Right lobe of liver (tissue), 4 donors: ENCODE measurements around the gene TLE2.

ENCODE experiments used
- POLR2A ChIP-seq: fragments of 450-650 bp; IDR thresholded peaks from one replicate; pipeline ENCODE4 v1.6.1; 2017; ENCODE audit warnings: antibody characterized with exemption, mild to moderate bottlenecking
- TF ChIP-seq, protein P1 (sequence below), 4 donors: fragments of 200-600 bp in 3 of 4; fragments of 450-650 bp in 1 of 4; IDR thresholded peaks; one replicate each; pipeline versions ENCODE4 v1.5.1 to v1.8.0; 2016 to 2022; ENCODE audit warnings: antibody characterized with exemption in 4 of 4, mild to moderate bottlenecking in 2 of 4
- donor health status: DM: no; HTN: no; CAD: no.
- donor health status: DM: no; HTN: no; CAD: no.
- donor health status: DM: no; HTN: yes; CAD: no.

DNA sequence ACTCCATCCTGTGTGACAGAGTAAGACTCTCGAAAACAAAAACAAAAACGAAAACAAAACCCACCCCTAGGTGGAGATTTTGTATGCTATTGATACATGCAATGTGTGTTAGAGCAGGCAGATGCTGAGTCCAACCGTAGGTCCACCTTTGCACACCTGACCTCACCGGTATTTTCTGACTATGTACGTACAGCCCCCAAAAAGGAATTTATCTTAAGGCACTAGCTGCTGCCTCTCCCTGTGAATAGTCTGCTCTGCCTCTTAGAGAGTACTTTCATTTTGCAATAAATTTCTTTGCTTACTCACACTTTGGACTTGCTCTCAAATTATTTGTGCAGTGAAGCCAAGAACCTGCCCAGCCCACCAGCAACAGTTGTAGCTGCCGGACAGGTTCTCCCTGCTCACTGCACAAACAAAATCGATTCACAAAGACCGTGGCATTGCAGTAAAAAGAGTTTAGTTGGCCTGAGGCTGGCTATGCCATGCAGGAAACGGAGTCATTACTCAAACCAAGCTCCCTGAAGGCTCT is 76.1 kb downstream of the TLE2 start:
- TF ChIP-seq POLR2A: peak; percentile 18
- TF ChIP-seq, protein P1, sequence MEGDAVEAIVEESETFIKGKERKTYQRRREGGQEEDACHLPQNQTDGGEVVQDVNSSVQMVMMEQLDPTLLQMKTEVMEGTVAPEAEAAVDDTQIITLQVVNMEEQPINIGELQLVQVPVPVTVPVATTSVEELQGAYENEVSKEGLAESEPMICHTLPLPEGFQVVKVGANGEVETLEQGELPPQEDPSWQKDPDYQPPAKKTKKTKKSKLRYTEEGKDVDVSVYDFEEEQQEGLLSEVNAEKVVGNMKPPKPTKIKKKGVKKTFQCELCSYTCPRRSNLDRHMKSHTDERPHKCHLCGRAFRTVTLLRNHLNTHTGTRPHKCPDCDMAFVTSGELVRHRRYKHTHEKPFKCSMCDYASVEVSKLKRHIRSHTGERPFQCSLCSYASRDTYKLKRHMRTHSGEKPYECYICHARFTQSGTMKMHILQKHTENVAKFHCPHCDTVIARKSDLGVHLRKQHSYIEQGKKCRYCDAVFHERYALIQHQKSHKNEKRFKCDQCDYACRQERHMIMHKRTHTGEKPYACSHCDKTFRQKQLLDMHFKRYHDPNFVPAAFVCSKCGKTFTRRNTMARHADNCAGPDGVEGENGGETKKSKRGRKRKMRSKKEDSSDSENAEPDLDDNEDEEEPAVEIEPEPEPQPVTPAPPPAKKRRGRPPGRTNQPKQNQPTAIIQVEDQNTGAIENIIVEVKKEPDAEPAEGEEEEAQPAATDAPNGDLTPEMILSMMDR (IDR thresholded peaks at IDR 0.05): peak in 2 of 4 donors; percentile 15 to 29
